OCI-M2 (cell line): ENCODE results near the gene ZNF215.
"Not testable (repeated sequence)": the region's sequence is repeated elsewhere in the genome, so short reads cannot be mapped to it uniquely, and the experiment has no call there.

ENCODE experiments used
- DNase-seq: peaks from one replicate; lab custom pipeline; 2025; ENCODE audit not compliant: unreplicated experiment; lab: John Stamatoyannopoulos, UW

ZNF215 gene

GRCh38 chr11:6932145-6932544 is 5.9 kb downstream of the ZNF215 start:
- no peak for DNase-seq

GRCh38 chr11:6941970-6942369 is 15.7 kb downstream of the ZNF215 start:
- DNase-seq = no peak

- DNase-seq = no peak
Measured at GRCh38 chr11:6943131-6943530, 16.9 kb downstream of the ZNF215 start.

- not testable (repeated sequence) for DNase-seq
Measured at GRCh38 chr11:6954248-6954647, 28.0 kb downstream of the ZNF215 start.

GRCh38 chr11:6962141-6962540 is 35.9 kb downstream of the ZNF215 start:
- no peak for DNase-seq

GRCh38 chr11:6962673-6963072 is 36.4 kb downstream of the ZNF215 start:
- DNase-seq = no peak

GRCh38 chr11:6968816-6969215 is 42.6 kb downstream of the ZNF215 start:
- DNase-seq = no peak

GRCh38 chr11:6969854-6970253 is 43.6 kb downstream of the ZNF215 start:
- DNase-seq = not testable (repeated sequence)

GRCh38 chr11:6979365-6979764 is 53.1 kb downstream of the ZNF215 start:
- DNase-seq = no peak

- DNase-seq = no peak
Measured at GRCh38 chr11:6986487-6986886, 60.3 kb downstream of the ZNF215 start.

- no peak for DNase-seq
Measured at GRCh38 chr11:6988506-6988905, 62.3 kb downstream of the ZNF215 start.

GRCh38 chr11:6991227-6991626 is 65.0 kb downstream of the ZNF215 start:
- DNase-seq = no peak

- no peak for DNase-seq
Measured at GRCh38 chr11:6992026-6992425, 65.8 kb downstream of the ZNF215 start.

- no peak for DNase-seq
Measured at GRCh38 chr11:6992457-6993417, 66.5 kb downstream of the ZNF215 start.

GRCh38 chr11:6995703-6996102 is 69.5 kb downstream of the ZNF215 start:
- no peak for DNase-seq

GRCh38 chr11:7004482-7004881 is 78.3 kb downstream of the ZNF215 start:
- DNase-seq = no peak
